ENCODE measurements around the gene EME1.

DNA sequence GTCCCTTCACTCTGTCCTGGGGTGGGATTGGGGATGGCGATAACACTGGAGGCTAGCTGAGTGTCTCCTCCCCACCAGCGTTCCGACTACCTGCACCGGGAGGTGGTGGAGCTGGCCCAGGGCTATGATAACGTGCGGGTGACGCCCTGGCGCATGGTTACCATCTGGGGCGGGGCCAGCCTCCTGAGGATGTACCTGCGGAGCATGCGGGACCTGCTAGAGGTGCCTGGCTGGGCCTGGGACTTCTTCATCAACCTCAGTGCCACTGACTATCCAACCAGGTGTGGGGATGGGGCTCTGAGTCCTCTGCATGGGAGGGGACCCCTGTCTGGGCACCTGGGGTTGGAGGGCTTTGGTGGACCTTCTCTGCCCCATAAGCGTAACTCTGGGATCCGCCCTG is 18.3 kb upstream of the EME1 start:
- TF ChIP-seq JUN (IDR thresholded peaks at IDR 0.05; ENCODE audit: borderline replicate concordance, insufficient read depth, insufficient read length, low read depth) (no peak), CTCF (IDR thresholded peaks at IDR 0.05; ENCODE audit: extremely low read depth in 1 of 2, insufficient read depth in 1 of 2, low read depth in 1 of 2, low read length in 2 of 2) (no peak), POLR2AphosphoS5 (IDR thresholded peaks at IDR 0.05; ENCODE audit: insufficient read depth, low read depth, low read length) (no peak), EZH2 (IDR thresholded peaks at IDR 0.05; ENCODE audit: borderline replicate concordance, low read depth, low read length, severe bottlenecking) (no peak), POLR2A (IDR thresholded peaks at IDR 0.05; ENCODE audit: low read depth, low read length) (no peak), MYC (IDR thresholded peaks at IDR 0.05; ENCODE audit: low read depth, low read length) (no peak), GATA2 (IDR thresholded peaks at IDR 0.05; ENCODE audit: insufficient read depth, insufficient read length, low read depth, low read length) (no peak)
- TF ChIP-seq, protein P1, sequence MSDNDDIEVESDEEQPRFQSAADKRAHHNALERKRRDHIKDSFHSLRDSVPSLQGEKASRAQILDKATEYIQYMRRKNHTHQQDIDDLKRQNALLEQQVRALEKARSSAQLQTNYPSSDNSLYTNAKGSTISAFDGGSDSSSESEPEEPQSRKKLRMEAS (IDR thresholded peaks at IDR 0.05; ENCODE audit: insufficient read depth, insufficient read length): no peak
